Progenitor cell of endocrine pancreas (in vitro differentiated cells): ENCODE measurements around the gene SWI5. TPM values are rescaled to one million over a fixed set of nuclear protein-coding genes. Genes with fewer than 3 reads are reported as not detected.

ENCODE experiments used
- DNase-seq: peaks from one replicate; pipeline ENCODE4 v3.0.0; 2021; ENCODE audit warnings: low spot score; ENCODE audit not compliant: unreplicated experiment
- H3K27ac Mint-ChIP-seq: 2 replicates; pipeline ENCODE4 v1.8.0; 2021; ENCODE audit warnings: mild to moderate bottlenecking, moderate library complexity, mixed read lengths
- H3K27me3 Mint-ChIP-seq: 2 replicates; pipeline ENCODE4 v1.8.0; 2021; ENCODE audit warnings: mixed read lengths
- H3K36me3 Mint-ChIP-seq: 2 replicates; pipeline ENCODE4 v1.8.0; 2022; ENCODE audit warnings: mixed read lengths; ENCODE audit not compliant: insufficient read depth
- H3K4me1 Mint-ChIP-seq: 2 replicates; pipeline ENCODE4 v1.8.0; 2021; ENCODE audit warnings: low read depth, mixed read lengths
- H3K4me3 Mint-ChIP-seq: 2 replicates; pipeline ENCODE4 v1.8.0; 2021; ENCODE audit warnings: low read depth, mild to moderate bottlenecking, moderate library complexity, mixed read lengths
- H3K9me3 Mint-ChIP-seq: 2 replicates; pipeline ENCODE4 v1.8.0; 2021; ENCODE audit warnings: low read depth, mixed read lengths
- CTCF ChIP-seq: fragments of 200-600 bp; sonication (generic); IDR thresholded peaks from one replicate; pipeline ENCODE4 v1.5.0; 2021; ENCODE audit warnings: antibody characterized with exemption, mild to moderate bottlenecking; ENCODE audit not compliant: unreplicated experiment
- total RNA-seq: library from RNA; stranded (reverse); gene quantifications from 2 replicates; pipeline ENCODE4 v1.2.1, GENCODE V29; 2021

Gene SWI5
- total RNA-seq, 1 donor from 2014 or later = 18.8 TPM

- Mint-ChIP-seq H3K4me1 (no peaks in the 10 kb centered on the region), H3K9me3 (no peaks in the 10 kb centered on the region), H3K27ac (no peak overlapping the region), H3K4me3 (no peak overlapping the region), H3K27me3 (no peaks in the 10 kb centered on the region), H3K36me3 (peaks cover 4% of the 10 kb centered on the region)
- TF ChIP-seq CTCF = no peak
- DNase-seq = no peak
Measured at GRCh38 chr9:128316421-128316820, 40.3 kb downstream of the SWI5 start.

DNA sequence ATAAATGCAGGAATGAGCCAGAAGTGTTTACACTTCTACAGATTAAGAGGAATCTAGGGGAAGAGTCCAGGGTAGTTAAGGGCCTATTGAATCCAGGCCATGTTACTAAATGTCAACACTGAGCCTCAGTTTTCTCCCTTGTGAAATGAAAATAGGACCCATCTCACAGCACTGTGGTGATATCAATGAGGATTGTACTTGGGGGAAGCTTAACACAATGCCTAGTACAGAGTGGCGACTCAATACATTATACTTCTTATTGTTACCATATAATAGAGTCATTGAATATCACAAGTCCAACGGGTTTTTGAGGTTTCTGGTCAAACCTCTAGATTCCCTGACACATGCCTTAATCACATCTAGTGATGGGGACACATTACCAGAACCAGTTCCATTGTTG, 41.6 kb downstream of the SWI5 start:
- Mint-ChIP-seq H3K9me3 (no peaks in the 10 kb centered on the region), H3K36me3 (peaks cover 4% of the 10 kb centered on the region), H3K27ac (no peak overlapping the region), H3K4me1 (peaks cover 3% of the 10 kb centered on the region), H3K27me3 (no peaks in the 10 kb centered on the region), H3K4me3 (no peak overlapping the region)
- no peak for TF ChIP-seq CTCF
- no peak for DNase-seq

- peaks cover 8% of the 10 kb centered on the region for H3K4me1 Mint-ChIP-seq
- H3K27ac Mint-ChIP-seq = no peak overlapping the region
- peak overlapping the region; percentile 98 for H3K4me3 Mint-ChIP-seq
Measured at GRCh38 chr9:128321343-128321742, 45.3 kb downstream of the SWI5 start.

DNA sequence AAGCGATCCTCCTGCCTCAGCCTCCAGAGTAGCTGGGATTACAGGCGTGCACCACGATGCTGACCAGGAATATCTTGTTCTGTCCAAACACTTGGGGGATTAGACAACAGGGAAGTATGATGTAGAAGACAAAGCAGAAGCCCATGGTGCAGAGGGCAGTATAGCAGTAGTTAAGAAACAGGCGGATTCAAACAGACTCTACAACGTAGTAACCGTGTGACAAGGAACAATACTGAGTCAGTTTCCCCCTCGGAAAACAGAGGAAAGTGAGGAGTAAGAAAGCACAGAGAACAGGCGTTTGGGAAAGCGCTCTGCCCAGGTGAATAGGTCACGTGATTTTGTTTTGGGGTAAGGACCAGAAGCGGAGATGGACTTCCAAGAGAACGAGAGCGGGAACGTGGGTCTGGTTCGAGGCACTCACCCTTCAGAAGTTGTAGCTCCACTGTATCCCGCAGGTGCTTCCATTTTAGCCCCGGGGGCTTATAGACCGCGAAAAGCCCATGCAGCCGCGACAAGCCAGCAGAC, 45.9 kb downstream of the SWI5 start:
- no peaks in the 10 kb centered on the region for H3K27me3 Mint-ChIP-seq
- DNase-seq = no peak
- TF ChIP-seq CTCF = no peak
- H3K36me3 Mint-ChIP-seq = no peaks in the 10 kb centered on the region
- peaks cover 8% of the 10 kb centered on the region for H3K4me1 Mint-ChIP-seq
- H3K27ac Mint-ChIP-seq = peak overlapping the region; percentile 97
- peak overlapping the region; percentile 98 for H3K4me3 Mint-ChIP-seq
- H3K9me3 Mint-ChIP-seq = no peaks in the 10 kb centered on the region

More at GRCh38 chr9:128321343-128321742, 45.3 kb downstream of the SWI5 start:
- H3K27me3 Mint-ChIP-seq = no peaks in the 10 kb centered on the region
- DNase-seq = no peak
- H3K9me3 Mint-ChIP-seq = no peaks in the 10 kb centered on the region
- TF ChIP-seq CTCF = no peak
- peaks cover 2% of the 10 kb centered on the region for H3K36me3 Mint-ChIP-seq

DNA sequence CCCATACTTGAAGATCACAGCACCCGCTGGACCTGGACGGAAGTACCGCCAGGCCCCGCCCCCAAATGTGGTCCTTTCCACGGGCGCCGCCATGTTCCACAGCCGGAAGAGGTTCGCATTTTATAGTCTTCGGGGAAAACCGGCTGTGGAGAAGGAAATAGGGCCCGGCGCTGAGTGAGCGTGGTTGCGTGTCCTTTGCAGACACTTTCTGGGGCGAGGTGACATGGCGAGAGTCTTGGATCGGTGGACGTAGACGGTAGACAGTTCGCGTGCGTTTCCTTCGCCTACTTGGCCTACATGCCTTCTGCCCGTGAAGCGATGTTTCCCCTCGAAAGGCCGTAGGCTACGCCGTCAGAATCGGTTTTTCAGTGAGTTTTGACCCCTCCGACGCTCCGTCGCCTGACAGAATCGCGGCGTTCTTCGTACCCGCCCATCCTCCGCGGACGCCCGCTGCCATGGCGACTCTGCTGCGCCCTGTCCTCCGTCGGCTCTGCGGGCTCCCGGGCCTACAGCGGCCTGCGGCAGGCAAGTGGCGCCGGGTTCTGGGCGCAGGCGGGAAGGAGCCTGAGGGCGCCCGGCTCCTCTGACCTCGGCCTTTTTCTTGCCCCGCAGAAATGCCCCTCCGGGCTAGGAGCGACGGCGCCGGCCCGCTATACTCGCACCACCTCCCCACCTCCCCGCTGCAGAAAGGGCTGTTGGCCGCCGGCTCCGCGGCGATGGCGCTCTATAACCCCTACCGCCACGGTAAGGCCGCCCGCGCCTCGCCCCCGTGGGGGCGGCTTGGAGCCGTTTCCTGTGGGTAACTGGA, 46.5 kb downstream of the SWI5 start, which contains the start of the genes COQ4 and TRUB2:
Gene COQ4, plus strand, starts transcription at position 436 of the 808 bp plus-strand sequence. Its CDS starts 20 bp downstream, at position 456.
Gene TRUB2, minus strand, starts transcription at position 44 of the 808 bp plus-strand sequence. Its CDS starts 39 bp downstream, at position 5.
- TF ChIP-seq CTCF = peak; percentile 8
- Mint-ChIP-seq H3K27me3 (no peaks in the 10 kb centered on the region), H3K4me1 (peaks cover 8% of the 10 kb centered on the region), H3K36me3 (no peaks in the 10 kb centered on the region), H3K27ac (peak within 1 kb of the TSS; percentile 97), H3K9me3 (no peaks in the 10 kb centered on the region), H3K4me3 (peak within 1 kb of the TSS; percentile 98)
- DNase-seq = peak; percentile 78
